Lower lobe of right lung (tissue), 2 donors: ENCODE data around the gene CAMK2D. TPM values are rescaled to one million over a fixed set of nuclear protein-coding genes. Genes with fewer than 3 reads are reported as not detected.

Source experiments
- ATAC-seq, 2 donors: fragments of 200-7000 bp; cut with Tn5 transposase; one replicate each; pipeline ENCODE4 v1.9.1; 2020 to 2022; ENCODE audit warnings: mild to moderate bottlenecking in 2 of 2, moderate library complexity in 2 of 2
- DNase-seq: peaks from one replicate; pipeline ENCODE4 v3.0.0-alpha.2; 2020
- H3K27ac ChIP-seq: fragments of 200-600 bp; one replicate; pipeline ENCODE4 v1.8.0; 2022
- H3K27me3 ChIP-seq: fragments of 200-600 bp; one replicate; pipeline ENCODE4 v1.8.0; 2022; ENCODE audit warnings: low read depth
- H3K36me3 ChIP-seq: fragments of 200-600 bp; one replicate; pipeline ENCODE4 v1.8.0; 2022; ENCODE audit warnings: mild to moderate bottlenecking
- H3K4me1 ChIP-seq: fragments of 200-600 bp; one replicate; pipeline ENCODE4 v1.8.0; 2022
- H3K4me3 ChIP-seq: fragments of 200-600 bp; one replicate; pipeline ENCODE4 v1.8.0; 2022; ENCODE audit warnings: mild to moderate bottlenecking
- H3K9me3 ChIP-seq: fragments of 200-600 bp; one replicate; pipeline ENCODE4 v1.8.0; 2022
- intact Hi-C: fragments of 100-400 bp; cut with DNase I; formaldehyde crosslinking; loops from one replicate; pipeline ENCODE4 v1.11.0; 2022
- total RNA-seq: library from RNA; stranded (reverse); fragmentation: NEBNext Ultra II Directional; extraction: Animal tissue kit (Norgen Biotek cat#: 25700); gene quantifications from one replicate; pipeline ENCODE4 v1.2.1, GENCODE V29; 2021
- TF ChIP-seq, protein P1 (sequence below): fragments of 200-600 bp; IDR thresholded peaks from one replicate; pipeline ENCODE4 v1.8.0; 2022; ENCODE audit warnings: antibody characterized with exemption, mild to moderate bottlenecking
- donor health status: DM: no; HTN: yes; CAD: no; lungs with severe emphysema.

Gene CAMK2D
- total RNA-seq, 1 donor from 2014 or later, result 40.7 TPM

DNA sequence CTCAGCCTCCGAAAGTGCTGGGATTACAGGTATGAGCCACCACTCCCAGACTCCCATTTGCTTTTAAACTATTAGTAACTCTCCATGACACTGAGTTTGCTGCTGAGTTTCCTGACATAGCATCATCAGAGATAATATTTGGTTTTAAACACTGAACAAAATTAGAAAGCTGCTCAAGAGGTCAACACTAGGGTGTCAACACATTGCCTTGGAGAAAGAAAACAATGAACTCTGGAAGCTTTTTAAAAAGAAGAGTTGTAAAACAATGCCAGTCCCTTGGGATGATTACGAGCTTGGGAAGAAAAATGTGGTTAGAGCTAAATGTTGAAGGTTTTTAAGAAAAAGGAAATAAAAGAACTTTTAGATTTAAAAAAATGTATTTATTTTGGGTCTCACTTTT, 264.8 kb downstream of the CAMK2D start:
- TF ChIP-seq, protein P1, sequence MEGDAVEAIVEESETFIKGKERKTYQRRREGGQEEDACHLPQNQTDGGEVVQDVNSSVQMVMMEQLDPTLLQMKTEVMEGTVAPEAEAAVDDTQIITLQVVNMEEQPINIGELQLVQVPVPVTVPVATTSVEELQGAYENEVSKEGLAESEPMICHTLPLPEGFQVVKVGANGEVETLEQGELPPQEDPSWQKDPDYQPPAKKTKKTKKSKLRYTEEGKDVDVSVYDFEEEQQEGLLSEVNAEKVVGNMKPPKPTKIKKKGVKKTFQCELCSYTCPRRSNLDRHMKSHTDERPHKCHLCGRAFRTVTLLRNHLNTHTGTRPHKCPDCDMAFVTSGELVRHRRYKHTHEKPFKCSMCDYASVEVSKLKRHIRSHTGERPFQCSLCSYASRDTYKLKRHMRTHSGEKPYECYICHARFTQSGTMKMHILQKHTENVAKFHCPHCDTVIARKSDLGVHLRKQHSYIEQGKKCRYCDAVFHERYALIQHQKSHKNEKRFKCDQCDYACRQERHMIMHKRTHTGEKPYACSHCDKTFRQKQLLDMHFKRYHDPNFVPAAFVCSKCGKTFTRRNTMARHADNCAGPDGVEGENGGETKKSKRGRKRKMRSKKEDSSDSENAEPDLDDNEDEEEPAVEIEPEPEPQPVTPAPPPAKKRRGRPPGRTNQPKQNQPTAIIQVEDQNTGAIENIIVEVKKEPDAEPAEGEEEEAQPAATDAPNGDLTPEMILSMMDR, result no peak
- Histone ChIP-seq H3K27ac (no peak overlapping the region), H3K27me3 (no peaks in the 10 kb centered on the region), H3K36me3 (peaks cover 6% of the 10 kb centered on the region), H3K9me3 (no peaks in the 10 kb centered on the region), H3K4me1 (no peaks in the 10 kb centered on the region), H3K4me3 (no peak overlapping the region)
- no peak for ATAC-seq
- intact Hi-C loops, result no loop called here
- DNase-seq, result no peak

DNA sequence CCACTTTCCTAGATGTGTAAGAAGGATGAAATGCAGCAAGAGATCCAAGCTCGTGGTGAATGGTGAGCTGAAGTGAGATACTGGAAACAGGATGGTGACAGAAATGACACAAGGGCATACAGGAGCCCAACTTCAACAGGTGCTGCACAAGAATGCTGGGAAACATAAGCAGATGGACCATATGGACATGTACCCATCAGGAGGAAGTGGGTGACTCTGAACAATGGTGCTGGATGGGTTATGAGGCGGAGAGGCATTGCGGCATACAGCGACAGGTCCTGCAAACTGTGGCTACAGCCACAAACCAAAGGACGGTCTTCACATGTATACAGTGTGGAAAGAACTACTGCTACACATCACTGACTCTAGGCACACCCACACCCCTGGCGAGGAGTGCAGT, 265.7 kb downstream of the CAMK2D start:
- H3K4me3 ChIP-seq, result no peak overlapping the region
- DNase-seq, result no peak
- no peaks in the 10 kb centered on the region for H3K4me1 ChIP-seq
- no peak overlapping the region for H3K27ac ChIP-seq
- no peak for ATAC-seq
- H3K9me3 ChIP-seq, result no peaks in the 10 kb centered on the region
- H3K27me3 ChIP-seq, result no peaks in the 10 kb centered on the region
- TF ChIP-seq, protein P1, result no peak
- H3K36me3 ChIP-seq, result peaks cover 6% of the 10 kb centered on the region
- intact Hi-C loops, result no loop called here

GRCh38 chr4:113483131-113483530, 278.4 kb downstream of the CAMK2D start:
- Histone ChIP-seq H3K4me3 (no peak overlapping the region), H3K27ac (no peak overlapping the region), H3K27me3 (no peaks in the 10 kb centered on the region), H3K36me3 (no peaks in the 10 kb centered on the region), H3K4me1 (no peaks in the 10 kb centered on the region), H3K9me3 (no peaks in the 10 kb centered on the region)
- intact Hi-C loops, result no loop called here
- TF ChIP-seq, protein P1, result no peak
- DNase-seq, result no peak
- no peak for ATAC-seq

DNA sequence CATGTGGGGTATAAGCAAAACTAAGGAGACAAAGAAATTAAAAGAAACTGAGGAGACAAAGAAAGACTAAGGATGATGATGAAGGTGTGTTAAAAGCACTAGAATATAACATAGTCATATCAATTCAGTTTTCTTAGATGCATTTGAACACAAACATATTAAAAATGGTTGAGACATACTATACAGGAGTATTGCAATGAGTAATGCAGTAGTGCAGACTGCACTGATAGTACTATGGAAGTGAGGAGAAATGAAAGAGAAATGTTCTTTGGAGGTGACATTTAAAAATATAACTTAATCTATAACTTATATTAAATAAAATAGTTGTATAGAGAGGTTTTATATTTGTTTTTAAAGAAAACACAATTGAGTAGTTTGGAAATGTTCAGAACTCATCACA, 279.2 kb downstream of the CAMK2D start:
- TF ChIP-seq, protein P1, result no peak
- no peaks in the 10 kb centered on the region for H3K4me1 ChIP-seq
- H3K27ac ChIP-seq, result no peak overlapping the region
- intact Hi-C loops, result no loop called here
- H3K9me3 ChIP-seq, result peaks cover 2% of the 10 kb centered on the region
- H3K27me3 ChIP-seq, result no peaks in the 10 kb centered on the region
- H3K4me3 ChIP-seq, result no peak overlapping the region
- no peak for DNase-seq
- H3K36me3 ChIP-seq, result no peaks in the 10 kb centered on the region
- ATAC-seq, result no peak

DNA sequence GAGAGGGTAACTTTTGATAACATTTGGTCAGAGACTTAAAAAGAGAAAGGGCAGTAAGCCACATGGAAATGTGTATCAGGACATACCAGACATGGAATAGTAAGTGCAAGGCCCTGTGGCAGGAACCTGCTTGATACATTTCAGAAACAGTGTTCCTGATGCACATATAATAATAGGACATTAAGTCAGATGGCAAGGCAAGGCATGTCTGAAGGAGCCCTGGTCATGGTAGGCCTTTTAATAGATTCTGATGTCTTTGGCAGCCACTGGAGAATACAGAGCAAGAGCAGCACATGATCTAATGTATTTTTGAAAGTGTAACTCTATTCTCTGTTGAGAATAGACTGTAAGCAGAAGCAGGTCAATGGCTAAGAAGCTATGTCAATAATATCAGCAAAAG, 279.7 kb downstream of the CAMK2D start:
- H3K4me3 ChIP-seq, result no peak overlapping the region
- intact Hi-C loops, result no loop called here
- no peaks in the 10 kb centered on the region for H3K27me3 ChIP-seq
- TF ChIP-seq, protein P1, result no peak
- no peaks in the 10 kb centered on the region for H3K4me1 ChIP-seq
- H3K9me3 ChIP-seq, result peaks cover 7% of the 10 kb centered on the region
- DNase-seq (no peak), ATAC-seq (no peak)
- H3K36me3 ChIP-seq, result no peaks in the 10 kb centered on the region
- H3K27ac ChIP-seq, result no peak overlapping the region

- TF ChIP-seq, protein P1, result no peak
- Histone ChIP-seq H3K4me3 (no peak overlapping the region), H3K9me3 (peaks cover 7% of the 10 kb centered on the region), H3K27ac (no peak overlapping the region), H3K4me1 (no peaks in the 10 kb centered on the region), H3K36me3 (no peaks in the 10 kb centered on the region), H3K27me3 (no peaks in the 10 kb centered on the region)
- ATAC-seq (no peak), DNase-seq (no peak)
- intact Hi-C loops, result no loop called here
Measured at GRCh38 chr4:113480109-113480508, 281.4 kb downstream of the CAMK2D start.
